NOMO-1 (cell line): ENCODE measurements around the gene ZDHHC18.

Experiments used
- DNase-seq, 2 experiments: peaks; one replicate each; lab custom pipeline; 2025; ENCODE audit not compliant: unreplicated experiment in 2 of 2; lab: John Stamatoyannopoulos, UW

Gene ZDHHC18

DNA sequence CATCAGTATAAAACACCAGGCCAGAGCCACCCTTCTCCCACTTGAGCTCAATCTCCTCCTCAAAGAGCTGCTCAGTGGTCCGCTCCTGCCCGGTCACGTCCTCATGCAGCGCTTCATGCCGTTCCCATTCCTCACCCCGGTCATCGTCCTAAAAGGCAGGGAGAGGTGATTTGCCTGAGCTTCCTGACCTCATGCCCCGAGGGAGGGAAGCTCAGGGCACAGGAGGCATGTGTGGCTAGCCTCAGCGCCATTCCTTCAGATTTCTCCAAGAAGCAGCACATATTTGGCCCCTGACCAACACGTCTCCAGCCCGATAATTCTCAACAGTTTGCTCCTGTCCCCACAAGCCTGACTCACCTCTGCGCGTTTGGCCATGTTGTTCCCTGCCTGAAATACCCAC, 67.8 kb downstream of the ZDHHC18 start:
- DNase-seq = no peak

DNA sequence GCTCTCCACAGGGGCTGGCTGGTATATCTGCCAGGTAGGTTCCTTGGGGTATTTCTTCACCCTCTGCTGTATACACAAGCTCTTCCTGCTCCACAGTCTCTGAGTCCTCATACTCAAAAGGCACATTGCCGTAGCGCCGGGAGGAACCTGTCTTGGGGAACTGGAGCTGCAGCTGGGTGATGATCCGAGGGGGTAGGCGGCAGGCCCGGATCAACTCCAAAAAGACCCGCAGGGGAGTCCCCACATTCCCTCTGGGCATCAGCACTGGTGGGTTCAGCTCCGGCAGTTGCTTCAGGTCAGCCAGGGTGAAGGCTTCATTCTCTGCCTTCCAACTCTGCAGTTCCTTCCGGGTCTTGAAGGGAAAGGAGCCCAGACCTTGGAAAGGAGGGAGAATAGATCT, 70.9 kb downstream of the ZDHHC18 start:
- DNase-seq = no peak

GRCh38 chr1:26900001-26900814, 73.7 kb downstream of the ZDHHC18 start, which contains the start of gene GPATCH3:
Gene GPATCH3 (minus strand): TSS chr1:26900467. CDS start chr1:26900442, 25 bp downstream.
- DNase-seq = peak; percentile 51 to 78

DNA sequence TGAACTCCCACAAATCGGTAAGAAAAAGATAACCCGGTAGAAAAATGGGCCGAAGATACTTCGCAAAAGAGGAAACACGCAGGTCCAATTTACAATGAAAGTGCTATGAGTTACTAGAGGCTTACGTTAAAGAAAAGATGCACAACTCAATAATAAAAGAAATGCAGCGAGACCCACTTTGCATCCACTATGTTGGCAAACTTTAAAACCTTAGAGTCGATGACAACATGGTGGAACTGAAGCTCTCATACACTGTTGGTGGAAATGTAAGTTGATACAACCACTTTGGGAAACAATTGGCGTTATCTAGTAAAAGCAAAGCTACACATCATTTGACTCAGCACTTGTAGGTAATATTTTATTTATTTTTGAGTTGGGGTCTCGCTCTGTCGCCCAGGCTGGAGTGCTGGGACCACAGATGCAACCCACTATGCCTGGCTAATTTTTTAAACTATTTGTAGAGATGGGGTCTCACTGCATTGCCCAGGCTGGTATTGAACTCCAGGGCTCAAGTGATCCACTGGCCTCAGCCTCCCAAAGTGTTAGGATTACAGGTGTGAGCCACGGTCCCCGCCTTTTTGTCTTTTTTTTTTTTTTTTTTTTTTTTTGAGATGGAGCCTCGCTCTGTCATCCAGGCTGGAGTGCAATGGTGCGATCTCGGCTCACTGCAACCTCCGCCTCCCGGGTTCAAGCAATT, 74.5 kb downstream of the ZDHHC18 start:
- DNase-seq = peak; percentile 8 to 44
